A673 (cell line): ENCODE measurements around the gene AGBL4. TPM values are rescaled to one million over a fixed set of nuclear protein-coding genes. Genes with fewer than 3 reads are reported as not detected.

Experiments used
- BruUV-seq: library from RNA; stranded (reverse); fragments of 400-500 nt; replicated peaks from 2 replicates; lab custom pipeline; 2021; lab: Mats Ljungman, UMichigan
- CTCF ChIA-PET: fragments of 300-600 bp; sonication (Branson Sonifier 250); formaldehyde crosslinking; loops from one replicate; lab custom pipeline; 2022; ENCODE audit warnings: antibody characterized with exemption; lab: Charles Lee
- POLR2A ChIA-PET: fragments of 300-600 bp; sonication (Branson Sonifier 250); formaldehyde crosslinking; loops from one replicate; lab custom pipeline; 2022; ENCODE audit warnings: antibody characterized with exemption; ENCODE audit not compliant: low non-redundant PET; lab: Charles Lee
- DNase-seq: peaks from one replicate; pipeline ENCODE4 v3.0.0-alpha.2; 2015; ENCODE audit warnings: low spot score
- H3K27ac ChIP-seq: fragments of 200-600 bp; sonication (generic); 2 replicates; pipeline ENCODE4 v1.5.1; 2016; ENCODE audit warnings: mixed run types, low read depth, mild to moderate bottlenecking, mixed read lengths, antibody characterized with exemption, low read length; ENCODE audit not compliant: poor library complexity, severe bottlenecking
- H3K27me3 ChIP-seq: fragments of 200-600 bp; sonication (generic); replicated peaks from 2 replicates; pipeline ENCODE4 v1.6.1; 2017; ENCODE audit warnings: mixed run types, low read depth, mild to moderate bottlenecking, mixed read lengths, antibody characterized with exemption, low read length; ENCODE audit not compliant: insufficient read depth, poor library complexity
- H3K36me3 ChIP-seq: fragments of 200-600 bp; sonication (generic); 2 replicates; pipeline ENCODE4 v1.6.1; 2016; ENCODE audit warnings: mixed run types, mild to moderate bottlenecking, mixed read lengths, antibody characterized with exemption, low read length; ENCODE audit not compliant: insufficient read depth, poor library complexity, severe bottlenecking
- H3K4me1 ChIP-seq: fragments of 200-600 bp; sonication (generic); 2 replicates; pipeline ENCODE4 v1.6.1; 2017; ENCODE audit warnings: mixed run types, mild to moderate bottlenecking, mixed read lengths, antibody characterized with exemption, low read length; ENCODE audit not compliant: insufficient read depth, poor library complexity, severe bottlenecking
- H3K4me3 ChIP-seq: fragments of 200-600 bp; sonication (generic); 2 replicates; pipeline ENCODE4 v1.5.1; 2016; ENCODE audit warnings: low read depth, mixed run types, mild to moderate bottlenecking, mixed read lengths, low read length; ENCODE audit not compliant: poor library complexity, severe bottlenecking
- H3K9me3 ChIP-seq: fragments of 200-600 bp; sonication (generic); 2 replicates; pipeline ENCODE4 v1.6.1; 2016; ENCODE audit warnings: mixed run types, low read depth, mild to moderate bottlenecking, mixed read lengths, antibody characterized with exemption, low read length; ENCODE audit not compliant: poor library complexity, severe bottlenecking
- CTCF ChIP-seq: fragments of 300-800, 200-600 bp; sonication (generic); conservative IDR thresholded peaks from 2 replicates; pipeline ENCODE4 v1.5.1; 2017; ENCODE audit warnings: low read depth, mild to moderate bottlenecking, antibody characterized with exemption, low read length, moderate library complexity, mixed read lengths
- EZH2 ChIP-seq: fragments of 200-600 bp; sonication (generic); IDR thresholded peaks from 2 replicates; pipeline ENCODE4 v1.6.1; 2017; ENCODE audit warnings: borderline replicate concordance, low read depth, mild to moderate bottlenecking, mixed read lengths, antibody characterized with exemption, low read length; ENCODE audit not compliant: poor library complexity, severe bottlenecking
- intact Hi-C: fragments of 100-400 bp; cut with micrococcal nuclease; formaldehyde crosslinking; loops from one replicate; pipeline ENCODE4 v1.10.0; 2022; ENCODE audit not compliant: unreplicated experiment
- total RNA-seq: library from RNA; stranded (reverse); gene quantifications from 2 replicates; pipeline ENCODE4 v1.2.3, GENCODE V29; 2021

Gene AGBL4
- total RNA-seq, 1 experiment from 2014 or later, result 0.32 TPM

DNA sequence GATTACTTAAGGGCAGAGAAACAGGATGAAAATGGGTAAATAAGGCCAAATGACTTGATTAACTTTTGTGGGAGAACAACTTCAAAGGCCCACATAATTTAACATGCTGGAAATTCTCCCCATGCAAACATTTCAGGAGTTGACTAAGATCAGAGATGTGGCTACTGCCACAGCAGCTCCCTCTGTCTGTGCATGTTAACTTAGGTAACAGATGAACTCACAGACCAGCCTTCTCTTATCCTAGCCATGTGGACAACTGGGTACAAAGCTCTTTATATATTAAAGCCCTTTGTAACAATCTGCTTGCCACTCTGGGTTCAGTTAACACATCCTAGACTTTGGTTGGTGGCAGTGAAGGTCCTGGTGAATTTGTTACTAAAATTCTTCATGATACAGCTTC, 1280.3 kb downstream of the AGBL4 start:
- no TSS peak for BruUV-seq
- intact Hi-C loops, result no loop called here
- Histone ChIP-seq H3K4me3 (no peak overlapping the region), H3K36me3 (no peaks in the 10 kb centered on the region), H3K4me1 (no peaks in the 10 kb centered on the region), H3K27me3 (no peaks in the 10 kb centered on the region), H3K9me3 (no peaks in the 10 kb centered on the region), H3K27ac (no peak overlapping the region)
- DNase-seq, result no peak
- ChIA-PET POLR2A (no interaction called here), CTCF (interaction anchor here (0.5 kb wide), 1 partner anchor 171 kb away, joined by 3 read pairs; no protein-coding TSS in a partner anchor)
- TF ChIP-seq CTCF (no peak), EZH2 (no peak)

GRCh38 chr1:48741380-48741779, 1282.4 kb downstream of the AGBL4 start:
- Histone ChIP-seq H3K9me3 (no peaks in the 10 kb centered on the region), H3K4me1 (no peaks in the 10 kb centered on the region), H3K36me3 (peaks cover 2% of the 10 kb centered on the region), H3K4me3 (no peak overlapping the region), H3K27ac (no peak overlapping the region), H3K27me3 (no peaks in the 10 kb centered on the region)
- POLR2A ChIA-PET, result no interaction called here
- DNase-seq, result no peak
- CTCF ChIA-PET, result no interaction called here
- BruUV-seq, result no TSS peak
- TF ChIP-seq CTCF (no peak), EZH2 (no peak)
- intact Hi-C loops, result no loop called here

DNA sequence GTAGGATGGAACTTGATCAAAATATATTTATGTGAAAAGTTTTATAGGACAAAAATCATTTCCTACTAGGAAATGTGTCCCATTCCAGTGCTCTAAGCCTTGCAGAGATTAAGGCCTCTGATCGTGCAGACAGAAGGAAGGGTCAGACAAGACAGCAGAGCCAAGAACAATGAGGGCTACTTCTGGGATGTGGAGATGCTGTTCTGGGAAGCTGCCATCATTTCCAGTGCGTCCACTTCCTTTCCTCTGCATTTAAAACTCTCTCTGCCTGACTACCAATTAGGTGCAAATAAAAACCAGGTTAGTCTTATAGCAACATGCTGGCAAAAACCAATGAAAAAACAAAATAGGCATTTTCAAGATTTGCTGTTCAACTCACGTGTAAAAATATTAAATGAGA, 1283.1 kb downstream of the AGBL4 start:
- H3K4me3 ChIP-seq, result no peak overlapping the region
- CTCF ChIA-PET, result no interaction called here
- no TSS peak for BruUV-seq
- no peak overlapping the region for H3K27ac ChIP-seq
- TF ChIP-seq CTCF (no peak), EZH2 (no peak)
- no peak for DNase-seq
- H3K27me3 ChIP-seq, result no peaks in the 10 kb centered on the region
- no peaks in the 10 kb centered on the region for H3K4me1 ChIP-seq
- H3K36me3 ChIP-seq, result peaks cover 3% of the 10 kb centered on the region
- no peaks in the 10 kb centered on the region for H3K9me3 ChIP-seq
- intact Hi-C loops, result no loop called here
- POLR2A ChIA-PET, result no interaction called here
